ENCODE results near the gene CFAP97D1. TPM values are rescaled to one million over a fixed set of nuclear protein-coding genes. Genes with fewer than 3 reads are reported as not detected.

CFAP97D1 gene
- total RNA-seq, 2 donors from 2014 or later = not detected

Other genes starting within 250 kb of the CFAP97D1 start
- 1 to 10 TPM in 1 of 2 donors, under 1 TPM in 1; 0.48 to 1.3 TPM for gene ETV4, start 234.1 kb upstream of the CFAP97D1 start, total RNA-seq
- 1 to 10 TPM; 6.7 to 7.7 TPM for gene MEOX1, start 118.5 kb upstream of the CFAP97D1 start, total RNA-seq
- not detected for gene SOST, start 21.6 kb upstream of the CFAP97D1 start, total RNA-seq
- gene DUSP3, start 1.5 kb upstream of the CFAP97D1 start, total RNA-seq = 100 to 1,000 TPM; 169 to 172 TPM
- gene MPP3, start 52.7 kb downstream of the CFAP97D1 start, total RNA-seq = 10 to 100 TPM in 1 of 2 donors, 1 to 10 TPM in 1; 8.5 to 10.2 TPM
- gene CD300LG, start 66.7 kb downstream of the CFAP97D1 start, total RNA-seq = 1 to 10 TPM; 3.5 to 5.1 TPM
- 10 to 100 TPM; 11.4 to 15.5 TPM for gene MPP2, start 127.1 kb downstream of the CFAP97D1 start, total RNA-seq
- not detected for gene PPY, start 162.0 kb downstream of the CFAP97D1 start, total RNA-seq
- gene PYY, start 173.5 kb downstream of the CFAP97D1 start, total RNA-seq = not detected
- 1 to 10 TPM in 1 of 2 donors, under 1 TPM in 1; 0.86 to 1.2 TPM for gene NAGS, start 224.2 kb downstream of the CFAP97D1 start, total RNA-seq
- gene TMEM101, start 234.5 kb downstream of the CFAP97D1 start, total RNA-seq = 10 to 100 TPM; 12.9 to 14.8 TPM